PC-9 (cell line): ENCODE data around the gene LRRFIP1.

Experiments
- EZH2 ChIP-seq: fragments of 200-600 bp; sonication (generic); IDR thresholded peaks from 2 replicates; pipeline ENCODE4 v1.8.0; 2017; ENCODE audit warnings: antibody characterized with exemption, low read depth
- TF ChIP-seq, protein P1 (sequence below): fragments of 200-600 bp; sonication (generic); conservative IDR thresholded peaks from 2 replicates; pipeline ENCODE4 v1.6.1; 2017; ENCODE audit warnings: mixed run types, antibody characterized with exemption, mild to moderate bottlenecking, moderate library complexity

DNA sequence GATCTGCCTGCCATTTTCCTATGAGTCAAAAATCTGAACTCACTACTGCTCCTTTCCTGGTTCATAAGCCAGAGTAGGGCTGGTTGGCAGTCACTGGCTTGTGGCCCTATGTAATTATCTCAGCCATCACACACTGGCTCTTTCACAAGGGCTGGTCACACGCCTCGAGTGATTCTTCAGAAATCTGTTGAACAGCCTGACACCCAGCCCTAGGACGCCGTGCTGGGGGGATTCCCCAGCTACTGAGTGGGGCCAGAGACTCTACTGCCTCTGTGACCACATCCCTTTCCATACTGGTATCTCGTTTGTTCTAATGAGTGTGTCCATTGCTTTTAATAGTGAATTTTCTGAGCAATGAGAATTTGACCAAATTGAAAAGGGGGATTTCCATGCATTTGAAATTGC is 125.4 kb downstream of the LRRFIP1 start:
- TF ChIP-seq, protein P1, sequence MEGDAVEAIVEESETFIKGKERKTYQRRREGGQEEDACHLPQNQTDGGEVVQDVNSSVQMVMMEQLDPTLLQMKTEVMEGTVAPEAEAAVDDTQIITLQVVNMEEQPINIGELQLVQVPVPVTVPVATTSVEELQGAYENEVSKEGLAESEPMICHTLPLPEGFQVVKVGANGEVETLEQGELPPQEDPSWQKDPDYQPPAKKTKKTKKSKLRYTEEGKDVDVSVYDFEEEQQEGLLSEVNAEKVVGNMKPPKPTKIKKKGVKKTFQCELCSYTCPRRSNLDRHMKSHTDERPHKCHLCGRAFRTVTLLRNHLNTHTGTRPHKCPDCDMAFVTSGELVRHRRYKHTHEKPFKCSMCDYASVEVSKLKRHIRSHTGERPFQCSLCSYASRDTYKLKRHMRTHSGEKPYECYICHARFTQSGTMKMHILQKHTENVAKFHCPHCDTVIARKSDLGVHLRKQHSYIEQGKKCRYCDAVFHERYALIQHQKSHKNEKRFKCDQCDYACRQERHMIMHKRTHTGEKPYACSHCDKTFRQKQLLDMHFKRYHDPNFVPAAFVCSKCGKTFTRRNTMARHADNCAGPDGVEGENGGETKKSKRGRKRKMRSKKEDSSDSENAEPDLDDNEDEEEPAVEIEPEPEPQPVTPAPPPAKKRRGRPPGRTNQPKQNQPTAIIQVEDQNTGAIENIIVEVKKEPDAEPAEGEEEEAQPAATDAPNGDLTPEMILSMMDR = no peak
- TF ChIP-seq EZH2 = no peak
